GM19099 (cell line): ENCODE results near the gene TFIP11.

Experiments used
- POLR2A ChIP-seq: IDR thresholded peaks from 3 replicates; pipeline ENCODE4 v1.6.1; 2011; ENCODE audit warnings: low read depth; ENCODE audit not compliant: insufficient read length; ENCODE audit errors: extremely low read depth

The TFIP11 gene

DNA sequence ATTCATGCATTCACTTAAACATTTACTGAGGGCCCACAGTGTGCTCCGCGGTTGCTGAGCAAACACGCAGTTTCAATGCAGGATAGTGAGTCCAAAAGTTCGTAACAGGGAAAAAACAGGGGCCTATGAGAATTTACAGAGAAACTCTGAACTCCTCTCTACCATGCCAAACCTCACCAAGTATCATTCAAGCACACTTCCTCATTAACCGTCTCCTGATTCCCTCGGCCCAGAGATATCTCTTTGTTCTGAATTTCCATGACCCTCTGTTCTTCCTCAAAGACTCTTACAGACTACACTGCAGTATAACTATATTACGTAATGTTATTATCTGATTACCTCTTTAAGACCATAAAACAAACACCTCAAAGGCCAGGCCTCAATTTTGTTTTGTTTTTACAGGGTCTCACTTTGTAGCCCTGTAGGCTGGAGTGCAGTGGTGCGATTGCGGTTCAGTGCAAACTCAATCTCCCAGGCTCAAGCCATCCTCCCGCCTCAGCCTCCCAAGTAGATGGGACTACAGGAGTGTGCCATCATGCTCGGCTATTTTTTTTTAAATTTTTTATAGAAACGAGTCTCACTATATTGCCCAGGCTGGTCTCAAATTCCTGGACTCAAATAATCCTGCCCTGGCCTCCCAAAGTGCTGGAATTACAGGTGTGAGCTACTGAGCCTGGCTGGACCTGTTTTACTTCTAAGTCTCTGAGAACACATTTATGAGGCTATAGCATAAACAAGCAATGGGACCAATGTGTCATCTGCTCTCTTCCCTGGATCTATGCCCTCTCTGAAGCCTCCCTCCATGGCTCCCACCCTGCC lies 32.3 kb downstream of the TFIP11 start:
- TF ChIP-seq POLR2A = no peak

DNA sequence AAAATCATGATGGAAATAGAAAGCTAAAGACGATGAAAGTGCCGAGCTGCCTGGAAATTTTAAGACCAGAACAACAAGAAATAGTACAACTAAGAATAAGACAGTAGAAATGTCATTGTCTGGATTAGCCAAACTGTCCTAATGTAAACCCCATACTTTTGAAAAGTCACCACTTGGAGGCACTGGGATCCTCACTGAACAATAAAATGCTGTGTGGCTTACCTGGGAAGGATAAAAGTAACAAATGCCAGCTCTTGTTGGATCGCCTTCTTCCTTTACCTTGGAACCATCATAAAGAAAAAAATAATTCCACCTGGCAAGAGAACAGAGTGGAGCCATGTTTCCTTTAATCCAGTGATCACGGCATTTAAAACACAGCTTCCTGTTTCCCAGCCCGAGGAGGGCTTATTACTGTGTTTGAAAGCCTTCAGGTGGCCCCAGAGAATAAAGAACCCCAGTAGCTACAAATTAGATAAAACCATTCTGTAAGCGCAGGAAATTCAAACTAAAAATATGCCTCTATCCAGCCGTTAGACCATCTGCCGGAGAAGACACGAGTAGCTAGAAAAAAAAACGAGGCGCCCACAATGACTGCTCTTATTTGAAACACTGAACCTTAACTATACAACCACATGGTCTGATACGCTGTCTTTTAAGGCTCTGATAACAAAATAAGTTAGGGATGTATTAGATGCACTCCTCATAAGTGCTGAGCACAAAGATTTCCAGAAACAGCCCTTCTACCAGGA lies 33.1 kb downstream of the TFIP11 start:
- peak; percentile 25 for TF ChIP-seq POLR2A

DNA sequence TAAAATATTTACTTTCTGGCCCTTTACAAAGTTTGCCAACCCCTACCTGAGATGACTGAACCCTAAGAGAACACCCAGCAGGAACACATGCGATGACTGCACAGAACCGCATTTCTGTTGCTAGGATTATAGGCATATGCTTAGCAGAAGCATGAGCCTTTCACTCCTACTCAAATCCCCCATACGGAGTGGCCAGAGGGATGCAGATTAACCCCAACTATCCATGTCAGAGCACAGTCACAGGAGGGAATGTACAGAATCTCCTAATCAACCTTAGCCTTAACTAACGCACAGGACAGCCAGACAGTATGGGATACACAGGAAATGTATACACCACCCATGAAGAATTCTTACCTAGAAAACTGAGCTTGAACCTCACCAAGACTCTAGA lies 34.9 kb downstream of the TFIP11 start:
- no peak for TF ChIP-seq POLR2A

DNA sequence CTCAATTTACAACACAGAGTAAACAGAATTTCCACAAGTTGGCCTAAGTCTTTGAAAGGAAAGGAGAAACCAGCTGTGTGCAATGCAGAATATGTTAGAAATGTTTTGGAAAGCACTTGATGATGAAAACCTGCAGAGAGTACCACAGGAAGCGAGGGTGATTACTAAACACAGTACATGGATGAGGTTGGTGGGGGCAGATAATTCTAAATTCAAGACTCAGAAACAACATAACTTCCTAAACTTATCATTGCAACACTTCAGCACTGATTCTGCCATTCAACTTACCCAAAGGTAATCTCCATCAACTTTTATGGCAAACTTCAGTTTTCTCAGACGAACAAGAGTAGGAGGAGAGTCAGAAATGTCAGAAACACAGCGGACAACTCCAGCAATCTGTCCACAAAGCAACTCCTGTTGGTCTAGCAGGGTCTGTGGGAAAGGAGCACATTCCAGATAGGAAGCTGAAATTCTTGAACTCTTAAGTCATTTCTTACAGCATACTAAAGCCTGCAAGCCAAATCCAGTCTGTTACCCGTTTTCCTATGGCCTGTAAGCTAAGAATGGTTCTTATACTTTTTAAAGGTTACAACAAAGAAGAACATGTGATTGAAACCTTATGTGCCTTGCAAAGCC lies 35.5 kb downstream of the TFIP11 start:
- TF ChIP-seq POLR2A = no peak

DNA sequence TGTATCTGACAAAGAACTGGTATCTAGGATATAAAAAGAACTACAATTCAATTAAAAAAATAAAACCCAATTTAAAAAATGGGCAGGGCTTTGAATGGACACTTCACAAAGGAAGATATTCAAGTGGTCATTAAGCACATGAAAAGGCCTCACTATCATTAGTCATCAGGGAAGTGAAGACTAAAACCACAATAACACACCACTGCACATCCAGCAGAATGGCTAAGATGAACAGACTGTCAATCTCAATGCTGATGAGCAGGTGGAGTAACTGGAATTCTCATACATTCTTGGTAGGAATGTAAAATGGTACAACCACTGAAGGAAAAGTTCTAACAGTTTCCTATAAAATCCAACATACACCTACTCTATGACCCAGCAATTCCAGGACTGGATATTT lies 37.6 kb downstream of the TFIP11 start:
- no peak for TF ChIP-seq POLR2A

DNA sequence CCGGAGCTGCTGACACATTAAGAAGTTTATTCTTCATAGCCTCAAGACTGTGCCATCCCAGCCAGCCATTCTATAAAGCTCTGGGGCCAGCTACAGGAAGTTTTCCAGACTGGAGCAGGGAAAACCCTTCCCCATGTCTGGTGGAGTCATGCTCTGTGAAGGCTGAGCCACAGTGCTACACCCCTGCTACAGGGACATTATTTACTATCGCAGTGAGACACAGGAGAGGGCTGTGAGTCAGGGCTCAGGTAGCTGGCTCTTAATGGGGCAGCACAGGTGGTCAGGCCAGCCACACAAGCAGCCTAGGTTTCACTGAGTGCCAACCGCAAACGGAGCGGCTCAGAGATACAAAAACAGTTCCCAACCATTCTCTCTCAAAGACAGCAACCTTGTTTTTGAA lies 40.8 kb downstream of the TFIP11 start:
- TF ChIP-seq POLR2A = no peak

DNA sequence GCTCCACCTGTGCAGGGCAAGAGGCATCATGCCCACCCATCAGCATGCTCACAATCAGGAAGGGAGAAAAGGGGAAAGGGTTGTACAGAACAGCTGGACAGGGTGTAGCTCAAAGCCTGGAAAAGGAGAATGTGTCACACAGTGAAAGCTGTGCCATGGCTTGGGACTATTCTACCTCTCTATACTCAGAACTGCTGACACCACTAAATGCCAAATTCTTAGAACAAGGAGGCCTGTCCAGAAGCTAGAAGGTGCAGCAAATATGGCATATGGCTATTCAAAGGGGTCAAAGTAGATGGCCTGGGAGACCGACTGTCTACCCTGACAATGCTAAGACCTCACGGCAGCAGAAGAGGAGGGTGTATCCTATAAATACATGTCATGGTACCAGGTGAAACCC lies 41.5 kb downstream of the TFIP11 start:
- TF ChIP-seq POLR2A = no peak

DNA sequence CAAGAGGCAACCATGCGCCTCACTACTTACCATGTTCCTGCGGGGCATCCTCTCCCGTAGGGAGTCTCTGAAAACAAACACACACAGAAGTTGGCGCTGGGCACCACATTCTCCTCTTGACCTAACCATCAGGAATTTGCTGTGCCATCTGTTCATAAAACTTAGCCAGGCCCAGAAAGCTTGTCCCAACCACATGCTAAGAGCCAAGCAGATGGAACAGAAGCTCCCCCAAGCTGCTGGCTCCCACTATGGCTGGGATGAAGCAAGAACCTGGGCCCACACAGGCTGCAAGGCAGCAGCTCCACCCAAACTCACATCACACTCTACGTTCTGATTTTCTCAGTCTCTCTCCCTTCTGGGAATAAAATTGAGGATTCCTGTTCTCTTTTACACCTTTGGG lies 46.1 kb downstream of the TFIP11 start:
- no peak for TF ChIP-seq POLR2A

DNA sequence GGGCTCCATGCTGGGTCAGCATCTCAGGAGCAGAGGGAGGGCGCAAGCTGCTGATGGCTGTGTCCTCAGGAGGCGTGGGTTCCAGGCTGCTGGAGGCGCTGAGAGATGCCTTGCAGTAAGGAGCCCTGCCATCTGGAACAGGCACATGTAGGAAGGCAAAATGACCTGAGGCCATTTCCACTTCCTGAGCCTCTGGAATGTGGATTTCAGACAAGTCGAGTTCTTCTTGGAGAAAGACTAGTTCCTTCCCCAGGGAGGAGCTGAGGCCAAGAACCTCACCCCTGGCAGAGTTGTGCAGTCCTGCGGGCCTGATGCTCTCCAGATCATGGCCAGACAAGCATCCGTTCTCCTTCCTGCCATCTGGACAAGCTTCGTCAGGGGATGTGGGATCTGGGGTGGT lies 48.0 kb downstream of the TFIP11 start:
- TF ChIP-seq POLR2A = no peak

DNA sequence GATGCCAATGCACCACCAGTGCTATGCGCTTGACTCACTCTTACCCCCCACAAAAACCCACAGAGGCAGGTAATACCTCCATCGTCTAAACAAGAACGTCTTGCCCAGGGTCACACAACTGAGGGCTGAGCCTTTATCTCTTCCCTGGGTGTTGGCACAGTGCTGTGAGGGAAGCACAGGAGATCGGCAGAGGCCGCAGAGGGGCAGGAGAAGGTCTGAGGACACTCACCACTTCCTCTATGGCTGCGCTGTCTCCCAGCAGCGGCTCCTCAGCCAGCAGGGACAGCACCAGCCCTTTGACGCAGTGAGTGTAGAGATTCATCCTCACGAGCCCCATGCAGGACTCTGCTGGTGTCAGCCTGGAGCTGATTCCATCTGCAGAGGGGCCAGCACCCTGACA lies 48.6 kb downstream of the TFIP11 start:
- no peak for TF ChIP-seq POLR2A

DNA sequence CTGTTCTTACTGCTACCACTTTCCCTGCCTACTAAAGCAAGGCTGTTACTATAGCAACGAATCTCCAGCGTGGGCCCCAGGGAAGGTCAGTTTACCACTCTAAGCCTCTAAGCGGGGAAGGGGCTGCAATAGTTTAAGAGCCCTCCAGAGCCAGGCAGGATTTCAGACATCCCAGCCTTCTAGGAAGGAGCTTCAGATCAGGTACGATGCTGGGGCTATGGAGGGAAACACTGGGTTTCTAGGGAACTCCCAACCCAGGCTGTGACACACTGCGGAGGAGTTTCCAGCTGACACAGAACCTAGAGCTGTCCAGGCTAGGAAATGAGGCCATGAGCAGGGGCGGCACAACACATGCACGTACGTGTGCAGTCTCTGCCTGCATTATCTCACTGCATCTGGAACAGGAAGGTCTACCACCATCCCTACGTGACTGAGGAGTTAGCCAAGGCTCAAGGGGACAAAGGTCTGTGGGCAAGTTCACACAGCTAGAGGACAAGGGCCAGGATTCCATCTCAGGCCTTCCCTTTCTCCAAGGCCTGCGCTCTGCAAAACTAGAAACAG lies 49.1 kb downstream of the TFIP11 start:
- no peak for TF ChIP-seq POLR2A

DNA sequence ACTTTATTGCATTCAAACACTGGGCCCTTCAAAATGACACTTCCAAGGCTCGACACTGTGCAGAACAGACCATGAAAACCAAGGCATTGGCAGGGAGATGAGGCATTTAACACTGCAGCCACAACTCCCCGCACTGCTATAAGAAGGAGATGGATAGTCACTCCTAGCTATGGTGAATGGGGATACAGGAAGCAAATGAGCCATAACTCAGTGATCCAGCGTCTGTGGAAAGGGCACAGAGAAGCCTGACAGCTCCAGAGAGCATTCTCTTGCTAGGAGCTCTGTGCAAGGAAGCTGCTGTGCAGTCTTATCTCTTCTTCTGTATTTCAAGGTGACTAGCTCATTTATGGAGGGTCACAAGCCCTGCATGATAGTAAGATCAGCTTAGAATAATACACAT lies 49.6 kb downstream of the TFIP11 start:
- TF ChIP-seq POLR2A = no peak

DNA sequence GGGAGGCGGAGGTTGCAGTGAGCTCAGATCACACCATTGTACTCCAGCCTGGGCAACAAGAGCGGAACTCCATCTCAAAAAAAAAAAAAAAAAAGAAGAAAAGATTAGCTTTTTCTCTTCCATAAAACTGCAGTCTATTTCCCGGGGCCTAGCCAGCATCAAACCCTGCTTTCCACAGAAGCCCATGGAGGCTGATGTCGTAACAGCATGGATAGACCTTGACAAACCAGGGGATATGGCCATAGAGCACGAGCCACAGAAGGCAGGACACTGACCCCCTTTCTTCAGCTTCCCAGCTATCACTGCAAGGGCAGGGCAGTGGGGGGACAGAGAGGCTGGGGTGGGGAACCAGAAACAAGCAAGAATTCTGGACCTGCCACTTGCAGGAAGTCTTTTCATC lies 50.2 kb downstream of the TFIP11 start:
- TF ChIP-seq POLR2A = no peak

DNA sequence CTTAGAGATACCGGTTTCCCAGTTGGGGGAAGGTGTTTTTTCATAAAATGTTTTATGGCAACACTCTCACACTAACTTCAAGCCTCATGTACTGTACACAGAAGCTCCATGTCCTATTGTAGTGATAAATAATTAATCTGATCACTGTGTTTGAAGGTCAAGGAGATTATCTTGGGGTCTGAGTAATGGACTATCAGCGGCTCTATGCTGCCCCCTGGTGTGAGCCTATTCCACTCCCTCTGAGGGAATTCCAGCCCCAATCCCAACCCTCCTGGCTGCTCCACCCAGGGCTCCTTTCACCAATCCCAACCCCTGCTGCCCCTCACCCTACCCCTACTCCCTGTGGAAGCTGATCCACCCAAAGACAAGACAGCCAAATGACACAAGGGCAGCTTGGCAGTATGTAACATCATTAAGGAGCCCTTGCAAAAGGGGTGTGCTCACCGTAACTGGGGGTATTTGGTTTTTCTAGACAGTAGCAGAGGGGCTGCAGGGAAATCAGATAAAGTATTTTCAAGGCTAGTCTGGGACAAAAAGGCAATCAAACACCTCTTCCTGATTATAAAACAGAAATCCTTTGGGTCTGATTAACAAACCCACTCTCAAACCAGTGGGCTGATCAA lies 51.0 kb downstream of the TFIP11 start:
- TF ChIP-seq POLR2A = no peak

DNA sequence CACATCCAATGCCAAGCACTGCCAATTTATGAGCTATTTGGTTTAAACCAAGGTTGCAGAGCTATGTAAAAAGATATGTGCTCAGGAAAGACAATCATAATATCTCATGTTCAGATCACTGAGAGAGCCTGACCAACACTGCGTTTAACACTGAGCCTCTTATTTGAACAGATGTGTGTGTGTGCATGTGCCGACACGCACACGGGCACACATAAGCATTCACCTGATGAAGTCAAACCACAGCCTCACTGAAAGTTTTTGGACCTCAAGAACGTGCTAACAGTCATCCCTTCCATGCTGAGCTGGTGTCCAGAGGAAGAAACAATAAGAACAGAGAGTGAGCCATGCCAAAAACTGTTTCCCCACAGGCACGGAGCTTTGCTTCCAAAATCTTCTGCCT lies 52.1 kb downstream of the TFIP11 start:
- no peak for TF ChIP-seq POLR2A

DNA sequence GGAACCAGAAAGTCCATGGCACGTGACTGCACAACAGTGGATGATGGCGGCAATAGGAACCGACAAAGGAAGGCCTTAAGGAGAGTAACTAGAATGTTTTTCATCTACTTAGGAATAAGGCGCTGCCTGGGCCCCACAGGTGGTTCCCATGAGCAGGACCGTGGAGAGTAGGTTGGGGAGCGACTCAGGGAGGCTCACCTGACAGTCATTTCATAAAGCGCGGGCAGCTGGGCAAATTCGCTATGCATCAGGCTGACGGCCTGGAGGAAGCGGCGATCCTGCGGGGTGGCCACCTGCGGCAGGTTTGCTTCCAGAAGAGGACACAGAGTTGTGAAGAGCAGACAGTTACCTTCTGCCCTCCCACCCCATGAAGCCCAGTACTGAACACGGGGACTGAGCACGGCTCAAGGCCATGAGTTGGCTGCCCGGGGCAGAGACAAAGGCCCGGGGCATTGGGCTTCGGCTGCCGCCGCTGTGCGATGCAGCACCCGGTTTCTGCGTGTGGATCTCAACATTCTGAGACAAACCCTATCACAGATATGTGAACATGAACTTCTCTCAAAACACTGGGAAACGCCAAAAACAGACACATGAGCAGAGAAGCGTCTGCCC lies 54.5 kb downstream of the TFIP11 start:
- no peak for TF ChIP-seq POLR2A
